ENCODE data around the gene MFAP3. TPM values are rescaled to one million over a fixed set of nuclear protein-coding genes. Genes with fewer than 3 reads are reported as not detected.

Gene MFAP3
- total RNA-seq, 1 donor from 2014 or later: 58.4 TPM

DNA sequence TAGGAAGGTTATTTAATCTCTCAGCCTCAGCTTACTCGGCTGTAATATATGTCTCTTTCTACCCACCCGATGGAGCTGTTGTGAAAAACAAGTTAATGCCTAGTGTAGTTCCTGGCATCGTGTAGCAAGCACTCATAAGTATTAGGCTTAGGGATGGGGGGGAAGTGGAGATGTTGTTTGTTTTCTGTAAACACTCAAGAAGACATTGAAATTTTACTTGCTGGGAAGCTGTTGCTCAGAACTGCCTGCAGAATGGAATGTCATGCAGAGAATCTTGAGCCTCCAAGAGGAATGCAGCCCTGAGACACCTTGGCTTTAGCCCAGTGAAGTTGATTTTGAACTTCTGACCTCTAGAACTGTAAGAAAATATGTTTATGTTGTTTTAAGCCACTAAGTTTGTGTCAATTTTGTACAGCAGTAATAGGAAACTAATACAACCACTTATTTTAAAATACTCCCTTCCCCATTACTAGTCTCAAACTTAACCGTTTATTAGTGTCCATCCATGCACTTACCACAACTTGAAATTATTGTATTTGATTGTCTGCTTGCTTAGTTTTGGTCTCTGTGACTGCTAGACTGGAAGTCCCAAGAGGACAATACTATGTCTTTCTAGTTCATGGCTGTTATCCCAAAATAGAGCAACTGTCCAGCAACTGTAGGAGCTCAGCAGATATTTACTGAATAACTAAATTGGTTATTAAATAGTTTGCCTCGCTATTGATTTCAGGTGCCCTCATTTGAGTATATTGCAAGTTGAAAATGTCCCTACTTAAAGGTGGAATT is 53.8 kb downstream of the MFAP3 start:
- no peaks in the 10 kb centered on the region for H3K27me3 ChIP-seq
- no peak for DNase-seq (ENCODE audit: low spot score in 2 of 2)
- intact Hi-C loops (cut with DNase I): no loop called here
- H3K4me3 ChIP-seq: no peak overlapping the region
- H3K27ac ChIP-seq: no peak overlapping the region
- no peaks in the 10 kb centered on the region for H3K9me3 ChIP-seq
- no peaks in the 10 kb centered on the region for H3K4me1 ChIP-seq
- no peaks in the 10 kb centered on the region for H3K36me3 ChIP-seq
- TF ChIP-seq, protein P1, sequence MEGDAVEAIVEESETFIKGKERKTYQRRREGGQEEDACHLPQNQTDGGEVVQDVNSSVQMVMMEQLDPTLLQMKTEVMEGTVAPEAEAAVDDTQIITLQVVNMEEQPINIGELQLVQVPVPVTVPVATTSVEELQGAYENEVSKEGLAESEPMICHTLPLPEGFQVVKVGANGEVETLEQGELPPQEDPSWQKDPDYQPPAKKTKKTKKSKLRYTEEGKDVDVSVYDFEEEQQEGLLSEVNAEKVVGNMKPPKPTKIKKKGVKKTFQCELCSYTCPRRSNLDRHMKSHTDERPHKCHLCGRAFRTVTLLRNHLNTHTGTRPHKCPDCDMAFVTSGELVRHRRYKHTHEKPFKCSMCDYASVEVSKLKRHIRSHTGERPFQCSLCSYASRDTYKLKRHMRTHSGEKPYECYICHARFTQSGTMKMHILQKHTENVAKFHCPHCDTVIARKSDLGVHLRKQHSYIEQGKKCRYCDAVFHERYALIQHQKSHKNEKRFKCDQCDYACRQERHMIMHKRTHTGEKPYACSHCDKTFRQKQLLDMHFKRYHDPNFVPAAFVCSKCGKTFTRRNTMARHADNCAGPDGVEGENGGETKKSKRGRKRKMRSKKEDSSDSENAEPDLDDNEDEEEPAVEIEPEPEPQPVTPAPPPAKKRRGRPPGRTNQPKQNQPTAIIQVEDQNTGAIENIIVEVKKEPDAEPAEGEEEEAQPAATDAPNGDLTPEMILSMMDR (IDR thresholded peaks at IDR 0.05): no peak

DNA sequence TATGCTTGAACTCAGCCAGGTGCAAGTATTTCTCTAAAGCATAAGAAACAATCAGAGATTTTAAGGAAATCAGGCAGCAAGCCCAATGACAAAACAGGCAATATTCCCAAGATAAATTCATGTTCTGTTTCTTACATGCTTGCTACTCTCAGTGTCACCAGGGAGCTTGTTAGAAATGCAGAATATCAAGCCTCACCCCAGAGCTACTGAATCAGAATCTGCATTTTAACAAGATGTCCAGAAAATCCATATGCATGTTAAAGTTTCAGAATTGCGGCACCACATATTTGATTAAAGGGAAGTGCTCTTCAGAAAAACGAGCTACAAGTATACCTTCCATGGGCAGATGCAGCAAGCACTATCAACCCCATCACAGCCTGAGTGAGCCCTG is 54.4 kb downstream of the MFAP3 start:
- intact Hi-C loops (cut with DNase I): no loop called here
- Histone ChIP-seq H3K27ac (no peak overlapping the region), H3K36me3 (no peaks in the 10 kb centered on the region), H3K4me1 (no peaks in the 10 kb centered on the region), H3K4me3 (no peak overlapping the region), H3K27me3 (no peaks in the 10 kb centered on the region), H3K9me3 (no peaks in the 10 kb centered on the region)
- no peak for DNase-seq (ENCODE audit: low spot score in 2 of 2)
- TF ChIP-seq, protein P1 (IDR thresholded peaks at IDR 0.05): no peak

DNA sequence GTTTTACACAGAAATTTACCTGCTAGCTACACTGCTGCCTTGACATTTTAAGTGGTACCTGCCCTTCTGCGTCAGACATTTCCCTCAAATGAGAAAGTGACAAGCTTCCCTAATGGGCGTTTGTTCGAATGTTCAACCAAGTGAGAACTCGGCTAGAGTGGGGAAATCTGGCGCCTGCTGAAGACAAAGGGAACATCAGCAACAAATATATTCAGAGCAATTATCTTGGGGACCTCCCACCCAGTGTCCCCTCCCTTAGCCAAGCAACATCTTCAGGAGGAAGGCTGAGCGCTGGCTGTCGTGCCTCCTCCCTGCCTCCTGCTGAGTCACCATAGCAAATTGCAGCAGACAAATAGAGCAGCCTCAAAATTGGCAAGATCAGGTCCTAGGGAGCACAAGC is 57.1 kb downstream of the MFAP3 start:
- Histone ChIP-seq H3K4me3 (no peak overlapping the region), H3K27ac (no peak overlapping the region), H3K4me1 (no peaks in the 10 kb centered on the region), H3K36me3 (no peaks in the 10 kb centered on the region), H3K9me3 (no peaks in the 10 kb centered on the region), H3K27me3 (no peaks in the 10 kb centered on the region)
- TF ChIP-seq, protein P1 (IDR thresholded peaks at IDR 0.05): no peak
- DNase-seq (ENCODE audit: low spot score in 2 of 2): no peak
- intact Hi-C loops (cut with DNase I): no loop called here

DNA sequence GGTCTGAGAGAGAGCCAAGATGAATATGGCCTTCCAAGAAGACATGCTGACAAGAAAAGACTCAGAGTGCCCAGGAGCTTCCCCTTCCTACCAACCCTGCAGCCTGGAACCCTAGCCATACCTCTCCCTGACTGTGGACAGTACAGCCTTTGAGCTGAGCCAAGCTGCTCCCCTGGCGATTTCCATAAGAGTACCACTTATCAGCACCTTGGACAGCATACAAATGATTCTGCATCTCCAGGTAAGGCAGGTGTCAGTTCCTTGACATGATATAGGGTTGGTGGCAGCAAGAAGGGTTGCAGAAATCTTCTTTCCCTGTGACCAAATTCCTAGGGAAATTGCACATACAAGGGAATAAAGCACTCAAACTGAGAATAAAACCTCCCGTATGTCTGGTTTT is 58.3 kb downstream of the MFAP3 start:
- DNase-seq (ENCODE audit: low spot score in 2 of 2): no peak
- TF ChIP-seq, protein P1 (IDR thresholded peaks at IDR 0.05): no peak
- H3K36me3 ChIP-seq: no peaks in the 10 kb centered on the region
- no peak overlapping the region for H3K27ac ChIP-seq
- no peaks in the 10 kb centered on the region for H3K4me1 ChIP-seq
- intact Hi-C loops (cut with DNase I): no loop called here
- H3K27me3 ChIP-seq: no peaks in the 10 kb centered on the region
- H3K4me3 ChIP-seq: no peak overlapping the region
- H3K9me3 ChIP-seq: no peaks in the 10 kb centered on the region

DNA sequence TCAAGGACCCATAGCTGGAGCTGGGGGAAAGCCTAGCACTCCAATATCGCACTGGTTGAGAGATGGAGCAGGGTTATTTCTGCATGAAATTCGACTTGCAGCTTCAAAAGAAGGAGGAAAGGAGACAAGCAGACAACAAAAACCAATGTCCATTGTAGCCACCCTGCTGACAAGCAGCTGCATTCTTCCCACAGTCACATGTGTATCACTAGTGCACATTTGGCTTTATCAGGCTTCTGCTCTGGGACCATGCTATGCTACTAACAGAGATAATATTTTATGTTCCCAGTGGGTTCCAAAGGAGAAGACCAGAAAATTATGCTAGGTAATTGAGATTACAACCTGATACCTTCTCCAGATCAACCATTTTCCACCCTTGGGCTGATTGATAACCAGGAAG is 59.7 kb downstream of the MFAP3 start:
- Histone ChIP-seq H3K4me1 (no peaks in the 10 kb centered on the region), H3K27ac (no peak overlapping the region), H3K9me3 (no peaks in the 10 kb centered on the region), H3K4me3 (no peak overlapping the region), H3K36me3 (no peaks in the 10 kb centered on the region), H3K27me3 (no peaks in the 10 kb centered on the region)
- intact Hi-C loops (cut with DNase I): no loop called here
- TF ChIP-seq, protein P1 (IDR thresholded peaks at IDR 0.05): no peak
- no peak for DNase-seq (ENCODE audit: low spot score in 2 of 2)

Data from ascending aorta (tissue), 2 donors.